H1 (cell line): ENCODE measurements around the gene ILK. TPM values are rescaled to one million over a fixed set of nuclear protein-coding genes. Genes with fewer than 3 reads are reported as not detected.

Source experiments
- CTCF ChIA-PET: fragments of 300-600 bp; sonication (Branson Sonifier 250); formaldehyde crosslinking; loops from one replicate; lab custom pipeline; 2021; ENCODE audit not compliant: partially characterized antibody; lab: Charles Lee
- POLR2A ChIA-PET: fragments of 300-600 bp; sonication (Branson Sonifier 250); formaldehyde crosslinking; loops from one replicate; lab custom pipeline; 2021; ENCODE audit warnings: inconsistent platforms; ENCODE audit not compliant: partially characterized antibody; lab: Charles Lee
- DNase-seq, 2 experiments: peaks; one replicate each; pipeline versions ENCODE4 v3.0.0 to v3.0.0-alpha.2; 2010 to 2022; ENCODE audit warnings: low spot score in 2 of 2, low read depth in 1 of 2, mixed read lengths in 1 of 2
- FAIRE-seq: peaks from 2 replicates; lab custom pipeline; 2011; peaks lifted over from hg19 to GRCh38; lab: Jason Lieb, UNC
- H2AFZ ChIP-seq: 2 replicates; pipeline ENCODE4 v1.8.1; 2012; ENCODE audit warnings: low read length, inconsistent platforms
- H2AK5ac ChIP-seq: 2 replicates; pipeline ENCODE4 v1.6.1; 2013; ENCODE audit warnings: low read depth, low read length
- H2BK120ac ChIP-seq: replicated peaks from 2 replicates; pipeline ENCODE3; 2013; ENCODE audit warnings: low read depth, low read length, inconsistent platforms
- H2BK12ac ChIP-seq: 2 replicates; pipeline ENCODE4 v1.6.1; 2013; ENCODE audit warnings: low read depth, low read length
- H2BK15ac ChIP-seq: 2 replicates; pipeline ENCODE4 v1.6.1; 2013; ENCODE audit warnings: low read length
- H2BK20ac ChIP-seq: 2 replicates; pipeline ENCODE4 v1.6.1; 2013; ENCODE audit warnings: low read length
- H2BK5ac ChIP-seq: 2 replicates; pipeline ENCODE4 v1.6.1; 2013; ENCODE audit warnings: low read depth, low read length
- H3K14ac ChIP-seq: 2 replicates; pipeline ENCODE4 v1.6.1; 2013; ENCODE audit warnings: inconsistent platforms; ENCODE audit not compliant: insufficient read length
- H3K18ac ChIP-seq: 2 replicates; pipeline ENCODE4 v1.6.1; 2013; ENCODE audit warnings: low read length; ENCODE audit errors: extremely low read depth
- H3K23ac ChIP-seq: 2 replicates; pipeline ENCODE4 v1.6.1; 2013; ENCODE audit warnings: inconsistent platforms; ENCODE audit not compliant: insufficient read length
- H3K23me2 ChIP-seq: 2 replicates; pipeline ENCODE4 v1.6.1; 2013; ENCODE audit warnings: low read depth, low read length
- H3K27ac ChIP-seq: 2 replicates; pipeline ENCODE4 v1.6.1; 2011; ENCODE audit warnings: low read depth, low read length, inconsistent platforms
- H3K27me3 ChIP-seq, 4 experiments: replicated peaks in 1 of 4; 1 replicate in 1 of 4; 2 replicates in 3 of 4; pipeline versions ENCODE4 v1.6.1 to v1.8.1; 2011 to 2013; ENCODE audit warnings: low read length in 3 of 4, mild to moderate bottlenecking in 3 of 4, inconsistent platforms in 2 of 4, mixed read lengths in 2 of 4, moderate library complexity in 1 of 4; ENCODE audit not compliant: control insufficient read depth in 3 of 4, insufficient read depth in 3 of 4; ENCODE audit errors: extremely low read depth in 1 of 4
- H3K36me3 ChIP-seq, 4 experiments: 2 replicates each; pipeline versions ENCODE4 v1.6.1 to v1.8.1; 2011 to 2013; ENCODE audit warnings: mild to moderate bottlenecking in 4 of 4, low read length in 3 of 4, moderate library complexity in 2 of 4, control low read depth in 1 of 4, inconsistent platforms in 1 of 4; ENCODE audit not compliant: insufficient read depth in 4 of 4, control insufficient read depth in 2 of 4
- H3K4ac ChIP-seq: replicated peaks from 2 replicates; pipeline ENCODE3; 2013; ENCODE audit warnings: low read length, low read depth, mixed read lengths, inconsistent platforms; ENCODE audit not compliant: insufficient read length
- H3K4me1 ChIP-seq, 4 experiments: replicated peaks in 1 of 4; 1 replicate in 1 of 4; 2 replicates in 3 of 4; pipeline versions ENCODE4 v1.6.1 to v1.8.1; 2011 to 2013; ENCODE audit warnings: low read length in 3 of 4, inconsistent platforms in 2 of 4, mixed read lengths in 1 of 4; ENCODE audit not compliant: insufficient read depth in 4 of 4, control insufficient read depth in 3 of 4
- H3K4me2 ChIP-seq, 2 experiments: 2 replicates each; pipeline versions ENCODE4 v1.6.1 to v1.8.1; 2011 to 2013; ENCODE audit warnings: low read depth in 2 of 2, low read length in 2 of 2, control low read depth in 1 of 2, inconsistent platforms in 1 of 2, mild to moderate bottlenecking in 1 of 2; ENCODE audit not compliant: insufficient read depth in 1 of 2
- H3K4me3 ChIP-seq, 4 experiments: fragments of 200-600, 300-600 bp in 1 of 4; sonication (generic), shearing (Covaris generic), sonication (Bioruptor Twin) in 1 of 4; 2 replicates each; pipeline versions ENCODE4 v1.5.1 to v1.8.1; 2011 to 2016; ENCODE audit warnings: low read length in 4 of 4, low read depth in 3 of 4, control low read depth in 2 of 4, inconsistent platforms in 2 of 4, mild to moderate bottlenecking in 2 of 4, mixed read lengths in 1 of 4, moderate library complexity in 1 of 4; ENCODE audit not compliant: insufficient read depth in 2 of 4; ENCODE audit errors: extremely low read depth in 1 of 4
- H3K56ac ChIP-seq: replicated peaks from 2 replicates; pipeline ENCODE3; 2013; ENCODE audit warnings: low read depth, mild to moderate bottlenecking, mixed read lengths, low read length, inconsistent platforms; ENCODE audit not compliant: insufficient read length
- H3K79me1 ChIP-seq: 2 replicates; pipeline ENCODE4 v1.6.1; 2013; ENCODE audit warnings: low read depth, low read length, control low read depth
- H3K79me2 ChIP-seq, 2 experiments: 2 replicates each; pipeline versions ENCODE4 v1.6.1 to v1.8.1; 2012 to 2013; ENCODE audit warnings: low read length in 2 of 2, mild to moderate bottlenecking in 2 of 2, inconsistent platforms in 1 of 2; ENCODE audit not compliant: insufficient read depth in 2 of 2, control insufficient read depth in 1 of 2
- H3K9ac ChIP-seq, 4 experiments: replicated peaks in 1 of 4; 1 replicate in 1 of 4; 2 replicates in 3 of 4; pipeline versions ENCODE4 v1.6.1 to v1.8.1; 2011 to 2013; ENCODE audit warnings: low read depth in 3 of 4, low read length in 3 of 4, control low read depth in 2 of 4, mild to moderate bottlenecking in 2 of 4, moderate library complexity in 2 of 4, inconsistent platforms in 1 of 4; ENCODE audit errors: extremely low read depth in 1 of 4
- H3K9me3 ChIP-seq, 2 experiments: 2 replicates each; pipeline versions ENCODE4 v1.6.1 to v1.8.1; 2012 to 2013; ENCODE audit warnings: mild to moderate bottlenecking in 2 of 2, moderate library complexity in 2 of 2, control low read depth in 1 of 2, inconsistent platforms in 1 of 2, low read depth in 1 of 2, low read length in 1 of 2, mixed read lengths in 1 of 2; ENCODE audit not compliant: insufficient read depth in 2 of 2
- H4K20me1 ChIP-seq, 2 experiments: replicated peaks in 1 of 2; 2 replicates each; pipeline versions ENCODE3 to v1.8.1; 2011 to 2013; ENCODE audit warnings: inconsistent platforms in 2 of 2, low read length in 2 of 2, mild to moderate bottlenecking in 1 of 2; ENCODE audit not compliant: insufficient read depth in 2 of 2, control insufficient read depth in 1 of 2
- H4K5ac ChIP-seq: 2 replicates; pipeline ENCODE4 v1.6.1; 2013; ENCODE audit warnings: low read length, low read depth, mixed read lengths, inconsistent platforms; ENCODE audit not compliant: insufficient read length
- H4K8ac ChIP-seq: 2 replicates; pipeline ENCODE4 v1.8.0; 2013; ENCODE audit warnings: mild to moderate bottlenecking, moderate library complexity, low read length, inconsistent platforms; ENCODE audit not compliant: insufficient read depth; ENCODE audit errors: extremely low read depth
- H4K91ac ChIP-seq: replicated peaks from 2 replicates; pipeline ENCODE3; 2013; ENCODE audit warnings: low read length, mixed read lengths, inconsistent platforms; ENCODE audit not compliant: insufficient read length
- CHD1 ChIP-seq: IDR thresholded peaks from 2 replicates; pipeline ENCODE4 v1.6.1; 2012; ENCODE audit warnings: low read depth, low read length, improper control_type of control experiment
- CHD2 ChIP-seq: IDR thresholded peaks from 2 replicates; pipeline ENCODE4 v1.6.1; 2012; ENCODE audit warnings: low read length, improper control_type of control experiment
- EGR1 ChIP-seq: IDR thresholded peaks from 2 replicates; pipeline ENCODE4 v1.6.1; 2011; ENCODE audit warnings: low read depth, low read length, borderline replicate concordance
- EZH2 ChIP-seq: fragments of 200-600 bp; sonication (generic); IDR thresholded peaks from 2 replicates; pipeline ENCODE4 v1.7.1; 2012; ENCODE audit warnings: low read depth, mild to moderate bottlenecking, moderate library complexity, low read length, inconsistent platforms; ENCODE audit not compliant: severe bottlenecking
- HDAC2 ChIP-seq, 2 experiments: fragments of 300-600 bp in 1 of 2; sonication (generic) in 1 of 2; IDR thresholded peaks; 2 replicates each; pipeline ENCODE4 v1.6.1; 2011 to 2012; ENCODE audit warnings: low read depth in 2 of 2, low read length in 2 of 2, mild to moderate bottlenecking in 2 of 2, moderate library complexity in 2 of 2, borderline replicate concordance in 1 of 2, inconsistent platforms in 1 of 2
- MAX ChIP-seq: IDR thresholded peaks from 2 replicates; pipeline ENCODE4 v1.6.1; 2012; ENCODE audit warnings: inconsistent platforms
- NANOG ChIP-seq: IDR thresholded peaks from 2 replicates; pipeline ENCODE4 v1.6.1; 2011; ENCODE audit warnings: low read length, low read depth, mild to moderate bottlenecking, inconsistent platforms; ENCODE audit not compliant: insufficient read depth, poor library complexity, severe bottlenecking
- PHF8 ChIP-seq: fragments of 200-600 bp; sonication (generic); conservative IDR thresholded peaks from 2 replicates; pipeline ENCODE4 v1.7.1; 2012; ENCODE audit warnings: low read depth, mild to moderate bottlenecking, inconsistent platforms, low read length, moderate library complexity
- POLR2A ChIP-seq, 2 experiments: IDR thresholded peaks; 1 replicate in 1 of 2; 2 replicates in 1 of 2; pipeline ENCODE4 v1.6.1; 2011; ENCODE audit warnings: low read depth in 2 of 2, low read length in 2 of 2, mild to moderate bottlenecking in 2 of 2; ENCODE audit errors: control extremely low read depth in 1 of 2
- RNF2 ChIP-seq: fragments of 200-900, 300-1000 bp; sonication (generic); IDR thresholded peaks from 2 replicates; pipeline ENCODE4 v1.7.1; 2016; ENCODE audit warnings: borderline replicate concordance, low read depth, mild to moderate bottlenecking, antibody characterized with exemption, low read length; ENCODE audit not compliant: poor library complexity, severe bottlenecking; ENCODE audit errors: missing control alignments
- SIRT6 ChIP-seq: IDR thresholded peaks from one replicate; pipeline ENCODE4 v1.7.1; 2012; ENCODE audit warnings: low read length, inconsistent platforms
- SRF ChIP-seq: IDR thresholded peaks from 2 replicates; pipeline ENCODE4 v1.6.1; 2011; ENCODE audit warnings: mild to moderate bottlenecking, low read depth, low read length, moderate library complexity
- SUZ12 ChIP-seq: fragments of 200-600 bp; sonication (generic); IDR thresholded peaks from 2 replicates; pipeline ENCODE4 v1.6.1; 2012; ENCODE audit warnings: mild to moderate bottlenecking, inconsistent platforms, low read length, moderate library complexity, mixed read lengths
- TEAD4 ChIP-seq: IDR thresholded peaks from 2 replicates; pipeline ENCODE4 v1.6.1; 2012; ENCODE audit warnings: low read depth, low read length, inconsistent platforms, mixed read lengths
- WGBS, 2 experiments: shearing (Covaris generic) in 1 of 2; methylation state at CpG; one replicate each; pipeline versions ENCODE4 v1.1.6 to v1.1.7; 2013 to 2015; ENCODE audit warnings: low lambda C conversion rate in 2 of 2, mixed read lengths in 2 of 2, inconsistent platforms in 1 of 2, low coverage in 1 of 2, missing lambda C conversion rate in 1 of 2; ENCODE audit not compliant: insufficient replicate concordance in 2 of 2, insufficient coverage in 1 of 2, insufficient read length in 1 of 2; ENCODE audit errors: extremely low coverage in 1 of 2, missing lambda C conversion rate in 1 of 2; 5-methylcytosine and 5-hydroxymethylcytosine counted together
- polyA plus RNA-seq, 7 experiments: library from polyadenylated mRNA; depleted of rRNA in 3 of 7; stranded (reverse) in 5 of 7; unstranded in 2 of 7; fragments of >200 nt in 5 of 7; fragments of 200-250 nt in 2 of 7; gene quantifications; 1 replicate in 5 of 7; 2 replicates in 1 of 7; 4 replicates in 1 of 7; pipeline versions ENCODE4 v1.2.1 to v1.2.3, GENCODE V29; 2011 to 2013; ENCODE audit warnings: missing spikeins in 2 of 7, mixed read lengths in 2 of 7
- total RNA-seq: library from RNA; stranded (reverse); fragmentation: NEBNext Ultra II Directional; extraction: Animal tissue kit (Norgen Biotek cat#: 25700); gene quantifications from 2 replicates; pipeline ENCODE4 v1.2.1, GENCODE V29; 2021

Gene ILK
- total and polyA plus RNA-seq, 2 of the 8 experiments (the other 6 are each of a cell fraction or from before 2014, with no cell fraction given), result 91.4 to 132 TPM

- peaks cover 1 to 7% of the 10 kb centered on the region in 2 experiments for H4K20me1 ChIP-seq
- FAIRE-seq, result no peak
- H2BK12ac ChIP-seq, result no peak overlapping the region
- no peak overlapping the region for H3K56ac ChIP-seq
- H3K9me3 ChIP-seq, result no peaks in the 10 kb centered on the region
- no peak overlapping the region for H3K4ac ChIP-seq
- no peak overlapping the region for H3K14ac ChIP-seq
- peaks cover 12% of the 10 kb centered on the region for H3K23me2 ChIP-seq
- 69% methylated on average over 1 of the region's 1 CpG; no CpG with 5 or more reads in 1 of the 2 experiments for WGBS, 2 experiments
- no peak overlapping the region for H2AK5ac ChIP-seq
- peaks cover 0 to 6% (median 2%) of the 10 kb centered on the region in 4 experiments; a peak in 3 of 7 replicates for H3K4me1 ChIP-seq
- ChIA-PET CTCF (interaction anchor here (0.9 to 4.6 kb wide), 4 partner anchors 15 to 74 kb away, joined by 3 to 23 read pairs (median 4); partner anchors contain the start of genes TAF10 and TPP1), POLR2A (interaction anchor here (1.0 to 1.5 kb wide), 2 partner anchors 11 to 49 kb away, joined by 3 read pairs; partner anchors contain the start of gene MRPL17)
- no peaks in the 10 kb centered on the region for H3K36me3 ChIP-seq
- no peak overlapping the region for H3K18ac ChIP-seq
- H3K79me2 ChIP-seq, result no peaks in the 10 kb centered on the region
- peaks cover 10 to 30% (median 24%) of the 10 kb centered on the region in 4 experiments for H3K27me3 ChIP-seq
- H3K23ac ChIP-seq, result no peak overlapping the region
- no peak overlapping the region for H4K91ac ChIP-seq
- H3K79me1 ChIP-seq, result no peaks in the 10 kb centered on the region
- no peak overlapping the region for H4K5ac ChIP-seq
- DNase-seq, result no peak
- no peak overlapping the region for H3K27ac ChIP-seq
- H3K4me2 ChIP-seq, result no peak overlapping the region
- H3K4me3 ChIP-seq, result no peak overlapping the region
- no peak overlapping the region for H2BK15ac ChIP-seq
- H2BK120ac ChIP-seq, result no peak overlapping the region
- no peak overlapping the region for H2BK5ac ChIP-seq
- no peak overlapping the region for H3K9ac ChIP-seq
- H2BK20ac ChIP-seq, result no peak overlapping the region
- H2AFZ ChIP-seq, result no peak overlapping the region
- H4K8ac ChIP-seq, result no peak overlapping the region
- TF ChIP-seq RNF2 (no peak), EZH2 (no peak), SIRT6 (no peak), CHD1 (no peak), MAX (no peak), EGR1 (no peak), SRF (no peak), POLR2A (IDR thresholded peaks at IDR 0.05; ENCODE audit: control extremely low read depth in 1 of 2, low read depth in 2 of 2, low read length in 2 of 2) (no peak), TEAD4 (no peak), SUZ12 (no peak), CHD2 (no peak), NANOG (no peak), PHF8 (no peak), HDAC2 (IDR thresholded peaks at IDR 0.05; ENCODE audit: borderline replicate concordance in 1 of 2, low read depth in 2 of 2, low read length in 2 of 2) (no peak)
These were observed 31.0 kb downstream of the ILK start for GRCh38 chr11:6634534-6634933.
